H1 (cell line): ENCODE measurements around the gene TYSND1. TPM values are rescaled to one million over a fixed set of nuclear protein-coding genes. Genes with fewer than 3 reads are reported as not detected.

Source experiments
- CTCF ChIA-PET: fragments of 300-600 bp; sonication (Branson Sonifier 250); formaldehyde crosslinking; loops from one replicate; lab custom pipeline; 2021; ENCODE audit not compliant: partially characterized antibody; lab: Charles Lee
- POLR2A ChIA-PET: fragments of 300-600 bp; sonication (Branson Sonifier 250); formaldehyde crosslinking; loops from one replicate; lab custom pipeline; 2021; ENCODE audit warnings: inconsistent platforms; ENCODE audit not compliant: partially characterized antibody; lab: Charles Lee
- DNase-seq, 2 experiments: peaks; one replicate each; pipeline versions ENCODE4 v3.0.0 to v3.0.0-alpha.2; 2010 to 2022; ENCODE audit warnings: low spot score in 2 of 2, low read depth in 1 of 2, mixed read lengths in 1 of 2
- FAIRE-seq: peaks from 2 replicates; lab custom pipeline; 2011; peaks lifted over from hg19 to GRCh38; lab: Jason Lieb, UNC
- H2AFZ ChIP-seq: 2 replicates; pipeline ENCODE4 v1.8.1; 2012; ENCODE audit warnings: low read length, inconsistent platforms
- H2AK5ac ChIP-seq: 2 replicates; pipeline ENCODE4 v1.6.1; 2013; ENCODE audit warnings: low read depth, low read length
- H2BK120ac ChIP-seq: replicated peaks from 2 replicates; pipeline ENCODE3; 2013; ENCODE audit warnings: low read depth, low read length, inconsistent platforms
- H2BK12ac ChIP-seq: 2 replicates; pipeline ENCODE4 v1.6.1; 2013; ENCODE audit warnings: low read depth, low read length
- H2BK15ac ChIP-seq: 2 replicates; pipeline ENCODE4 v1.6.1; 2013; ENCODE audit warnings: low read length
- H2BK20ac ChIP-seq: 2 replicates; pipeline ENCODE4 v1.6.1; 2013; ENCODE audit warnings: low read length
- H2BK5ac ChIP-seq: 2 replicates; pipeline ENCODE4 v1.6.1; 2013; ENCODE audit warnings: low read depth, low read length
- H3K14ac ChIP-seq: 2 replicates; pipeline ENCODE4 v1.6.1; 2013; ENCODE audit warnings: inconsistent platforms; ENCODE audit not compliant: insufficient read length
- H3K18ac ChIP-seq: 2 replicates; pipeline ENCODE4 v1.6.1; 2013; ENCODE audit warnings: low read length; ENCODE audit errors: extremely low read depth
- H3K23ac ChIP-seq: 2 replicates; pipeline ENCODE4 v1.6.1; 2013; ENCODE audit warnings: inconsistent platforms; ENCODE audit not compliant: insufficient read length
- H3K23me2 ChIP-seq: 2 replicates; pipeline ENCODE4 v1.6.1; 2013; ENCODE audit warnings: low read depth, low read length
- H3K27ac ChIP-seq: 2 replicates; pipeline ENCODE4 v1.6.1; 2011; ENCODE audit warnings: low read depth, low read length, inconsistent platforms
- H3K27me3 ChIP-seq, 4 experiments: replicated peaks in 1 of 4; 1 replicate in 1 of 4; 2 replicates in 3 of 4; pipeline versions ENCODE4 v1.6.1 to v1.8.1; 2011 to 2013; ENCODE audit warnings: low read length in 3 of 4, mild to moderate bottlenecking in 3 of 4, inconsistent platforms in 2 of 4, mixed read lengths in 2 of 4, moderate library complexity in 1 of 4; ENCODE audit not compliant: control insufficient read depth in 3 of 4, insufficient read depth in 3 of 4; ENCODE audit errors: extremely low read depth in 1 of 4
- H3K36me3 ChIP-seq, 4 experiments: 2 replicates each; pipeline versions ENCODE4 v1.6.1 to v1.8.1; 2011 to 2013; ENCODE audit warnings: mild to moderate bottlenecking in 4 of 4, low read length in 3 of 4, moderate library complexity in 2 of 4, control low read depth in 1 of 4, inconsistent platforms in 1 of 4; ENCODE audit not compliant: insufficient read depth in 4 of 4, control insufficient read depth in 2 of 4
- H3K4ac ChIP-seq: replicated peaks from 2 replicates; pipeline ENCODE3; 2013; ENCODE audit warnings: low read length, low read depth, mixed read lengths, inconsistent platforms; ENCODE audit not compliant: insufficient read length
- H3K4me1 ChIP-seq, 4 experiments: replicated peaks in 1 of 4; 1 replicate in 1 of 4; 2 replicates in 3 of 4; pipeline versions ENCODE4 v1.6.1 to v1.8.1; 2011 to 2013; ENCODE audit warnings: low read length in 3 of 4, inconsistent platforms in 2 of 4, mixed read lengths in 1 of 4; ENCODE audit not compliant: insufficient read depth in 4 of 4, control insufficient read depth in 3 of 4
- H3K4me2 ChIP-seq, 2 experiments: 2 replicates each; pipeline versions ENCODE4 v1.6.1 to v1.8.1; 2011 to 2013; ENCODE audit warnings: low read depth in 2 of 2, low read length in 2 of 2, control low read depth in 1 of 2, inconsistent platforms in 1 of 2, mild to moderate bottlenecking in 1 of 2; ENCODE audit not compliant: insufficient read depth in 1 of 2
- H3K4me3 ChIP-seq, 4 experiments: fragments of 200-600, 300-600 bp in 1 of 4; sonication (generic), shearing (Covaris generic), sonication (Bioruptor Twin) in 1 of 4; 2 replicates each; pipeline versions ENCODE4 v1.5.1 to v1.8.1; 2011 to 2016; ENCODE audit warnings: low read length in 4 of 4, low read depth in 3 of 4, control low read depth in 2 of 4, inconsistent platforms in 2 of 4, mild to moderate bottlenecking in 2 of 4, mixed read lengths in 1 of 4, moderate library complexity in 1 of 4; ENCODE audit not compliant: insufficient read depth in 2 of 4; ENCODE audit errors: extremely low read depth in 1 of 4
- H3K56ac ChIP-seq: replicated peaks from 2 replicates; pipeline ENCODE3; 2013; ENCODE audit warnings: low read depth, mild to moderate bottlenecking, mixed read lengths, low read length, inconsistent platforms; ENCODE audit not compliant: insufficient read length
- H3K79me1 ChIP-seq: 2 replicates; pipeline ENCODE4 v1.6.1; 2013; ENCODE audit warnings: low read depth, low read length, control low read depth
- H3K79me2 ChIP-seq, 2 experiments: 2 replicates each; pipeline versions ENCODE4 v1.6.1 to v1.8.1; 2012 to 2013; ENCODE audit warnings: low read length in 2 of 2, mild to moderate bottlenecking in 2 of 2, inconsistent platforms in 1 of 2; ENCODE audit not compliant: insufficient read depth in 2 of 2, control insufficient read depth in 1 of 2
- H3K9ac ChIP-seq, 4 experiments: replicated peaks in 1 of 4; 1 replicate in 1 of 4; 2 replicates in 3 of 4; pipeline versions ENCODE4 v1.6.1 to v1.8.1; 2011 to 2013; ENCODE audit warnings: low read depth in 3 of 4, low read length in 3 of 4, control low read depth in 2 of 4, mild to moderate bottlenecking in 2 of 4, moderate library complexity in 2 of 4, inconsistent platforms in 1 of 4; ENCODE audit errors: extremely low read depth in 1 of 4
- H3K9me3 ChIP-seq, 2 experiments: 2 replicates each; pipeline versions ENCODE4 v1.6.1 to v1.8.1; 2012 to 2013; ENCODE audit warnings: mild to moderate bottlenecking in 2 of 2, moderate library complexity in 2 of 2, control low read depth in 1 of 2, inconsistent platforms in 1 of 2, low read depth in 1 of 2, low read length in 1 of 2, mixed read lengths in 1 of 2; ENCODE audit not compliant: insufficient read depth in 2 of 2
- H4K20me1 ChIP-seq, 2 experiments: replicated peaks in 1 of 2; 2 replicates each; pipeline versions ENCODE3 to v1.8.1; 2011 to 2013; ENCODE audit warnings: inconsistent platforms in 2 of 2, low read length in 2 of 2, mild to moderate bottlenecking in 1 of 2; ENCODE audit not compliant: insufficient read depth in 2 of 2, control insufficient read depth in 1 of 2
- H4K5ac ChIP-seq: 2 replicates; pipeline ENCODE4 v1.6.1; 2013; ENCODE audit warnings: low read length, low read depth, mixed read lengths, inconsistent platforms; ENCODE audit not compliant: insufficient read length
- H4K8ac ChIP-seq: 2 replicates; pipeline ENCODE4 v1.8.0; 2013; ENCODE audit warnings: mild to moderate bottlenecking, moderate library complexity, low read length, inconsistent platforms; ENCODE audit not compliant: insufficient read depth; ENCODE audit errors: extremely low read depth
- H4K91ac ChIP-seq: replicated peaks from 2 replicates; pipeline ENCODE3; 2013; ENCODE audit warnings: low read length, mixed read lengths, inconsistent platforms; ENCODE audit not compliant: insufficient read length
- ATF3 ChIP-seq: IDR thresholded peaks from 2 replicates; pipeline ENCODE4 v1.6.1; 2011; ENCODE audit warnings: low read depth, mild to moderate bottlenecking, low read length; ENCODE audit not compliant: insufficient read depth
- CHD1 ChIP-seq: IDR thresholded peaks from 2 replicates; pipeline ENCODE4 v1.6.1; 2012; ENCODE audit warnings: low read depth, low read length, improper control_type of control experiment
- KDM1A ChIP-seq: fragments of 200-600, 300-600 bp; sonication (generic); IDR thresholded peaks from 2 replicates; pipeline ENCODE4 v1.7.1; 2016; ENCODE audit warnings: mild to moderate bottlenecking, low read length, borderline replicate concordance
- SUZ12 ChIP-seq: fragments of 200-600 bp; sonication (generic); IDR thresholded peaks from 2 replicates; pipeline ENCODE4 v1.6.1; 2012; ENCODE audit warnings: mild to moderate bottlenecking, inconsistent platforms, low read length, moderate library complexity, mixed read lengths
- USF2 ChIP-seq: IDR thresholded peaks from 2 replicates; pipeline ENCODE4 v1.6.1; 2011; ENCODE audit warnings: low read length, improper control_type of control experiment
- WGBS, 2 experiments: shearing (Covaris generic) in 1 of 2; methylation state at CpG; one replicate each; pipeline versions ENCODE4 v1.1.6 to v1.1.7; 2013 to 2015; ENCODE audit warnings: low lambda C conversion rate in 2 of 2, mixed read lengths in 2 of 2, inconsistent platforms in 1 of 2, low coverage in 1 of 2, missing lambda C conversion rate in 1 of 2; ENCODE audit not compliant: insufficient replicate concordance in 2 of 2, insufficient coverage in 1 of 2, insufficient read length in 1 of 2; ENCODE audit errors: extremely low coverage in 1 of 2, missing lambda C conversion rate in 1 of 2; 5-methylcytosine and 5-hydroxymethylcytosine counted together
- polyA plus RNA-seq, 7 experiments: library from polyadenylated mRNA; depleted of rRNA in 3 of 7; stranded (reverse) in 5 of 7; unstranded in 2 of 7; fragments of >200 nt in 5 of 7; fragments of 200-250 nt in 2 of 7; gene quantifications; 1 replicate in 5 of 7; 2 replicates in 1 of 7; 4 replicates in 1 of 7; pipeline versions ENCODE4 v1.2.1 to v1.2.3, GENCODE V29; 2011 to 2013; ENCODE audit warnings: missing spikeins in 2 of 7, mixed read lengths in 2 of 7
- total RNA-seq: library from RNA; stranded (reverse); fragmentation: NEBNext Ultra II Directional; extraction: Animal tissue kit (Norgen Biotek cat#: 25700); gene quantifications from 2 replicates; pipeline ENCODE4 v1.2.1, GENCODE V29; 2021

TYSND1 gene
- total and polyA plus RNA-seq, 2 of the 8 experiments (the other 6 are each of a cell fraction or from before 2014, with no cell fraction given), result 11.9 to 15.0 TPM

DNA sequence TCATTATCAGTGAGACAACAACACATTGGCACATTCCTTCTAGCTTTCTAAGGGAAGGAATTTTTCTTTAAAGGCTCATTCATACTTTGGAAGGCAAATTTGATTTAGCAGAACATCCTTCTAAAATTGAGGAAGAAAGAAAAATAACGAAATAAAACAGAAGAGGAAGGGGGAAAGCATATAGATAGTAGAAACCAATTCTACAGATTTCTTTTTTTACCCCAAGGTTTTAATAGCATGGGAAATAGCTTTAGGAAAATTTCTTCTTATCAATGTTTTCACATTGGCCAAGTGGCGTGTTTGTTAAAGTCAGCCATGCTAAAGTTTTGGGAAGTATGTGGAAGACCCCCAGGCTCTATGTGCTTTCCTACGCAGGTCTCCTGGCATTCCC lies 58.2 kb downstream of the TYSND1 start:
- Histone ChIP-seq H2BK5ac (no peak overlapping the region), H2AK5ac (no peak overlapping the region), H3K36me3 (no peaks in the 10 kb centered on the region), H3K9ac (no peak overlapping the region), H3K79me2 (no peaks in the 10 kb centered on the region), H3K18ac (no peak overlapping the region), H2BK15ac (no peak overlapping the region), H3K4me1 (no peaks in the 10 kb centered on the region; a peak in 1 of 7 replicates), H4K5ac (no peak overlapping the region), H2BK120ac (no peak overlapping the region), H3K4me2 (no peak overlapping the region), H3K9me3 (no peaks in the 10 kb centered on the region), H4K20me1 (peaks cover 2% of the 10 kb centered on the region in 2 experiments), H2AFZ (no peak overlapping the region), H3K23ac (no peak overlapping the region), H3K27ac (no peak overlapping the region), H4K8ac (no peak overlapping the region), H4K91ac (no peak overlapping the region), H3K23me2 (no peaks in the 10 kb centered on the region), H3K14ac (no peak overlapping the region), H3K79me1 (no peaks in the 10 kb centered on the region), H3K27me3 (no peaks in the 10 kb centered on the region), H2BK12ac (no peak overlapping the region), H3K56ac (no peak overlapping the region), H3K4ac (no peak overlapping the region), H2BK20ac (no peak overlapping the region), H3K4me3 (no peak overlapping the region)
- FAIRE-seq (no peak), DNase-seq (no peak)
- WGBS, 2 experiments, result 90% methylated on average over 3 of the region's 3 CpGs; no CpG with 5 or more reads in 1 of the 2 experiments
- TF ChIP-seq SUZ12 (no peak), USF2 (no peak), CHD1 (no peak), ATF3 (no peak), KDM1A (no peak)
- CTCF ChIA-PET, result interaction anchor here (9.6 kb wide), 1 partner anchor 19 kb away, joined by 90 read pairs; no protein-coding TSS in a partner anchor
- POLR2A ChIA-PET, result no interaction called here
